NK-92 treated with Interleukin-12 subunit alpha and Interleukin-12 subunit beta, amount 100 ng/mL, for 24 hours (cell line): Measurements from ENCODE around the gene HSPG2.
A peak's percentile ranks its signal among the peaks of the same experiment; 100 is the strongest.

Experiments used
- DNase-seq: peaks from one replicate; lab custom pipeline; 2025; lab: John Stamatoyannopoulos, UW

Gene HSPG2

GRCh38 chr1:21861602-21862429 lies 75.3 kb downstream of the HSPG2 start:
- DNase-seq = no peak

- DNase-seq = no peak
Measured at GRCh38 chr1:21860971-21861370, 76.1 kb downstream of the HSPG2 start.

- DNase-seq = no peak
Measured at GRCh38 chr1:21859669-21860179, 77.4 kb downstream of the HSPG2 start.

GRCh38 chr1:21857840-21858670 lies 79.1 kb downstream of the HSPG2 start:
- DNase-seq = no peak

GRCh38 chr1:21857142-21857839 lies 79.8 kb downstream of the HSPG2 start:
- peak; percentile 32 for DNase-seq

GRCh38 chr1:21855257-21856096 lies 81.6 kb downstream of the HSPG2 start:
- DNase-seq = no peak

- no peak for DNase-seq
Measured at GRCh38 chr1:21854751-21855131, 82.4 kb downstream of the HSPG2 start.

- DNase-seq = no peak
Measured at GRCh38 chr1:21854090-21854750, 82.9 kb downstream of the HSPG2 start.

GRCh38 chr1:21853131-21853427 lies 84.0 kb downstream of the HSPG2 start:
- no peak for DNase-seq

GRCh38 chr1:21852282-21853130 lies 84.6 kb downstream of the HSPG2 start:
- DNase-seq = no peak

- no peak for DNase-seq
Measured at GRCh38 chr1:21851430-21852250, 85.5 kb downstream of the HSPG2 start.

- no peak for DNase-seq
Measured at GRCh38 chr1:21849909-21850576, 87.1 kb downstream of the HSPG2 start.

- no peak for DNase-seq
Measured at GRCh38 chr1:21848524-21849174, 88.5 kb downstream of the HSPG2 start.

- no peak for DNase-seq
Measured at GRCh38 chr1:21847223-21848205, 89.6 kb downstream of the HSPG2 start.

- no peak for DNase-seq
Measured at GRCh38 chr1:21845646-21846641, 91.2 kb downstream of the HSPG2 start.

- DNase-seq = no peak
Measured at GRCh38 chr1:21843996-21844395, 93.1 kb downstream of the HSPG2 start.
